Stimulated activated CD4-positive, alpha-beta T cell treated with anti-CD3 and anti-CD28 coated beads, Interleukin-4, amount 100 ng/mL, for 1 hour (primary cell): Measurements from ENCODE around the gene NPDC1.

ENCODE experiments used
- DNase-seq: peaks from one replicate; pipeline ENCODE4 v3.0.0-alpha.2; 2020

The NPDC1 gene

GRCh38 chr9:137055385-137056364 is 9.7 kb upstream of the NPDC1 start:
- no peak for DNase-seq

GRCh38 chr9:137054932-137055384 is 9.0 kb upstream of the NPDC1 start:
- DNase-seq: no peak

GRCh38 chr9:137053944-137054931 is 8.3 kb upstream of the NPDC1 start, which contains the start of gene ENTPD2:
Gene ENTPD2, minus strand, starts transcription at chr9:137054061. Its CDS starts 64 bp downstream, at chr9:137053997.
- DNase-seq: peak; percentile 51

GRCh38 chr9:137052998-137053943 is 7.3 kb upstream of the NPDC1 start:
- no peak for DNase-seq

GRCh38 chr9:137052293-137052692 is 6.3 kb upstream of the NPDC1 start:
- no peak for DNase-seq

- DNase-seq: no peak
Measured at GRCh38 chr9:137051145-137051724, 5.3 kb upstream of the NPDC1 start.

GRCh38 chr9:137050570-137050969 is 4.6 kb upstream of the NPDC1 start:
- no peak for DNase-seq

- DNase-seq: peak; percentile 62
Measured at GRCh38 chr9:137049544-137050449, 3.8 kb upstream of the NPDC1 start.

GRCh38 chr9:137048655-137049543 is 2.9 kb upstream of the NPDC1 start:
- DNase-seq: no peak

GRCh38 chr9:137045294-137046087 is 486 bp downstream of the NPDC1 start:
- no peak for DNase-seq

GRCh38 chr9:137044502-137045177 is 1.3 kb downstream of the NPDC1 start:
- no peak for DNase-seq

GRCh38 chr9:137044037-137044436 is 1.9 kb downstream of the NPDC1 start:
- DNase-seq: no peak

GRCh38 chr9:137042751-137043727 is 2.9 kb downstream of the NPDC1 start:
- DNase-seq: no peak

GRCh38 chr9:137041124-137041523 is 4.9 kb downstream of the NPDC1 start:
- DNase-seq: no peak

GRCh38 chr9:137040568-137040967 is 5.4 kb downstream of the NPDC1 start:
- no peak for DNase-seq

- DNase-seq: no peak
Measured at GRCh38 chr9:137039611-137040366, 6.2 kb downstream of the NPDC1 start.
